Measurements from ENCODE around the gene COASY. TPM values are rescaled to one million over a fixed set of nuclear protein-coding genes. Genes with fewer than 3 reads are reported as not detected.

Gene COASY
- total RNA-seq, 2 experiments from 2014 or later = 59.5 to 60.9 TPM

DNA sequence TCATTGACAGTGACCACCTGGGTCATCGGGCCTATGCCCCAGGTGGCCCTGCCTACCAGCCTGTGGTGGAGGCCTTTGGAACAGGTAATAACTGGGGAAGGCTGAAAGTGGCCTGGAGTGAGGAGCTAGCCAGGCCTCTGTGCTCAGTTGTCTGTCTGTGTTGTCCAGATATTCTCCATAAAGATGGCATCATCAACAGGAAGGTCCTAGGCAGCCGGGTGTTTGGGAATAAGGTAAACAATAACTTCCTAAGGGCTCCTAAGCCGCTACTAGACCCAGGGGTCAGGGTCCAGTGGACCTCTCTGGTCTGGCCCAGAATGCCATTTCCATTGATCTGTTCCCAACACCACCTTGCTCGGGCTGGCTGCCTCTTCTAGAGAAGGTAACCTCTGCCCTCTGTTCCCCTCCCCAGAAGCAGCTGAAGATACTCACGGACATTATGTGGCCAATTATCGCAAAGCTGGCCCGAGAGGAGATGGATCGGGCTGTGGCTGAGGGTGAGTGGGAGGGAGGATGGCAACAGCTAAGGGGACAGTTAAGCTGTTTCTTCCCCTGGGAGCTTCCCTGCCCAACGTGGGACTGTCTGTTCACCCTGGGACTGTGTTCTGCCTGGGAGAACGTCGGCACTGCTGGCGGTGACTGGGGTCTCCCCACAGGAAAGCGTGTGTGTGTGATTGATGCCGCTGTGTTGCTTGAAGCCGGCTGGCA, 3.0 kb downstream of the COASY start:
- Mint-ChIP-seq H3K9me3 (no peaks in the 10 kb centered on the region), H3K27ac (peak overlapping the region; percentile 30), H3K4me3 (peak overlapping the region; percentile 26), H3K36me3 (ENCODE audit: low read depth) (peaks cover 46% of the 10 kb centered on the region), H3K27me3 (no peaks in the 10 kb centered on the region), H3K4me1 (ENCODE audit: low read depth) (peaks cover 52% of the 10 kb centered on the region)
- DNase-seq (no peak), ATAC-seq (no peak)
- intact Hi-C loops (cut with micrococcal nuclease) = no loop called here
- ChIA-PET POLR2A (interaction anchor here (1.0 to 7.8 kb wide), 3 partner anchors 11 to 212 kb away, joined by 3 to 61 read pairs (median 4); partner anchors contain the start of gene PSMC3IP), CTCF (interaction anchor here (1.0 to 7.5 kb wide), 3 partner anchors 10 to 18 kb away, joined by 3 to 70 read pairs (median 3); partner anchors contain the start of gene PSMC3IP)
- TF ChIP-seq, protein P1, sequence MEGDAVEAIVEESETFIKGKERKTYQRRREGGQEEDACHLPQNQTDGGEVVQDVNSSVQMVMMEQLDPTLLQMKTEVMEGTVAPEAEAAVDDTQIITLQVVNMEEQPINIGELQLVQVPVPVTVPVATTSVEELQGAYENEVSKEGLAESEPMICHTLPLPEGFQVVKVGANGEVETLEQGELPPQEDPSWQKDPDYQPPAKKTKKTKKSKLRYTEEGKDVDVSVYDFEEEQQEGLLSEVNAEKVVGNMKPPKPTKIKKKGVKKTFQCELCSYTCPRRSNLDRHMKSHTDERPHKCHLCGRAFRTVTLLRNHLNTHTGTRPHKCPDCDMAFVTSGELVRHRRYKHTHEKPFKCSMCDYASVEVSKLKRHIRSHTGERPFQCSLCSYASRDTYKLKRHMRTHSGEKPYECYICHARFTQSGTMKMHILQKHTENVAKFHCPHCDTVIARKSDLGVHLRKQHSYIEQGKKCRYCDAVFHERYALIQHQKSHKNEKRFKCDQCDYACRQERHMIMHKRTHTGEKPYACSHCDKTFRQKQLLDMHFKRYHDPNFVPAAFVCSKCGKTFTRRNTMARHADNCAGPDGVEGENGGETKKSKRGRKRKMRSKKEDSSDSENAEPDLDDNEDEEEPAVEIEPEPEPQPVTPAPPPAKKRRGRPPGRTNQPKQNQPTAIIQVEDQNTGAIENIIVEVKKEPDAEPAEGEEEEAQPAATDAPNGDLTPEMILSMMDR (IDR thresholded peaks at IDR 0.05) = no peak

DNA sequence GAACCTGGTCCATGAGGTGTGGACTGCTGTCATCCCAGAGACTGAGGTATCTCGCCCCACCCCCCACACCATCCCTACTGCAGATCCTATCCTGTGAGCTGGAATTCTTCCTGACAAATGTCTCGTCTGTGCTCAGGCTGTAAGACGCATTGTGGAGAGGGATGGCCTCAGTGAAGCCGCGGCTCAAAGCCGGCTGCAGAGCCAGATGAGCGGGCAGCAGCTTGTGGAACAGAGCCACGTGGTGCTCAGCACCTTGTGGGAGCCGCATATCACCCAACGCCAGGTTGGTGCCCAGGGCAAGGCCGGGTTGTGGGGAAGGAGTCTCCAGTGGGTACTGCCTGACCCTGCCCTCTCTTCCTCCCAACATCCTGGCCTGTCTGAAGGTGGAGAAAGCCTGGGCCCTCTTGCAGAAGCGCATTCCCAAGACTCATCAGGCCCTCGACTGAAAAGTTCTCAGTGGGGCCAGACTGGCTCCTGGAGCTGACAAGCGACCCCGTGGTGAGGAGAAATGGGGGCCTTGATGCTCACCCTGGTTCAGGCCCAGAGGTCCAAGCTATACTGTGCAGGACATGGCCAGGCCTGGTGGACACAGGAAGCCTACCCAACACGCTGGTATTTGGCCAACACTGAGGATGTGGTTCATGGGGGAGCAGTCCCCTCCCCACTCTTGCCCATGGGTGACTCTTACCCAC, 3.7 kb downstream of the COASY start:
- peaks cover 50% of the 10 kb centered on the region for H3K36me3 Mint-ChIP-seq (ENCODE audit: low read depth)
- peak overlapping the region; percentile 96 for H3K4me3 Mint-ChIP-seq
- peak overlapping the region; percentile 30 for H3K27ac Mint-ChIP-seq
- TF ChIP-seq, protein P1 (IDR thresholded peaks at IDR 0.05) = no peak
- ChIA-PET CTCF (interaction anchor here (0.7 to 7.5 kb wide), 4 partner anchors 11 to 198 kb away, joined by 3 to 70 read pairs (median 4); partner anchors contain the start of gene PSMC3IP), POLR2A (interaction anchor here (1.0 to 7.8 kb wide), 4 partner anchors 11 to 211 kb away, joined by 3 to 61 read pairs (median 4); partner anchors contain the start of gene PSMC3IP)
- no peaks in the 10 kb centered on the region for H3K27me3 Mint-ChIP-seq
- DNase-seq = no peak
- H3K4me1 Mint-ChIP-seq (ENCODE audit: low read depth) = peaks cover 54% of the 10 kb centered on the region
- intact Hi-C loops (cut with micrococcal nuclease) = no loop called here
- no peaks in the 10 kb centered on the region for H3K9me3 Mint-ChIP-seq
- no peak for ATAC-seq

DNA sequence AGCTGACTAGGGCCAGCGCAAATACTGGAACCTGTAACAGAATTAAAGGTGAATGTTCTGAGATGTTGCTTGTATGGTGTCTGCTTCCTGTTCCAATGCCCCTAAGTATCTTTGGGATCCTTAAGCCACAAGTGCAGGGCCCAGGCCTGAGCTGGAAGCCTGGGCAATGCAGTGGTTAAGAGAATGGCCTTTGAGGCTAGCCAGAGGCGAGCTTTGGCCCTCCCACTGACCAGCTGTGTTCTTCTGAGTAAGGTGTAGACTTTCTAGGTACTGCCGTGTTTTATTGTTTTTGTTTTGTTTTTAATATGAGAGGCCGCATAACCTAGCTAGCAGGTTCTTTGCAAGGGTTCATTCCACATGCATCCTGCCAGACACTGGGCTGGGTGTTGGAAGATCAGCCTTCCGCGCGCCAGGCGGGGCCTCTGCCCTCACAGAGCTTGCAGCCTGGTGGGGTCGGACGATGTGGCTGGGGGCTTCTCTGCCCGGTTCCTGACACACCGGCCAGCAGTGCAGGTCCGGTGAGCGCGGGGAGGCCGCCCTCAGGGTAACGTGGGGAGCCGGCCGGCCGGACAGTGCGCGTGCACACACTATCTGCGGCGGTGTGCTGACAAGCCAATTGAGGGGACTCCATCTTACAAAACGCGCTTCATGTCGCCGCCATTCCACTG, 4.4 kb downstream of the COASY start:
- H3K4me1 Mint-ChIP-seq (ENCODE audit: low read depth) = peaks cover 54% of the 10 kb centered on the region
- peak overlapping the region; percentile 93 for H3K27ac Mint-ChIP-seq
- H3K9me3 Mint-ChIP-seq = no peaks in the 10 kb centered on the region
- intact Hi-C loops (cut with micrococcal nuclease) = no loop called here
- POLR2A ChIA-PET = interaction anchor here (1.1 to 7.8 kb wide), 3 partner anchors 11 to 177 kb away, joined by 3 to 61 read pairs (median 4); partner anchors contain the start of gene PSMC3IP
- peak overlapping the region; percentile 96 for H3K4me3 Mint-ChIP-seq
- TF ChIP-seq, protein P1 (IDR thresholded peaks at IDR 0.05) = no peak
- CTCF ChIA-PET = interaction anchor here (0.7 to 7.5 kb wide), 4 partner anchors 11 to 197 kb away, joined by 3 to 70 read pairs (median 4); partner anchors contain the start of gene PSMC3IP
- no peak for ATAC-seq
- peaks cover 54% of the 10 kb centered on the region for H3K36me3 Mint-ChIP-seq (ENCODE audit: low read depth)
- DNase-seq = no peak
- no peaks in the 10 kb centered on the region for H3K27me3 Mint-ChIP-seq

DNA sequence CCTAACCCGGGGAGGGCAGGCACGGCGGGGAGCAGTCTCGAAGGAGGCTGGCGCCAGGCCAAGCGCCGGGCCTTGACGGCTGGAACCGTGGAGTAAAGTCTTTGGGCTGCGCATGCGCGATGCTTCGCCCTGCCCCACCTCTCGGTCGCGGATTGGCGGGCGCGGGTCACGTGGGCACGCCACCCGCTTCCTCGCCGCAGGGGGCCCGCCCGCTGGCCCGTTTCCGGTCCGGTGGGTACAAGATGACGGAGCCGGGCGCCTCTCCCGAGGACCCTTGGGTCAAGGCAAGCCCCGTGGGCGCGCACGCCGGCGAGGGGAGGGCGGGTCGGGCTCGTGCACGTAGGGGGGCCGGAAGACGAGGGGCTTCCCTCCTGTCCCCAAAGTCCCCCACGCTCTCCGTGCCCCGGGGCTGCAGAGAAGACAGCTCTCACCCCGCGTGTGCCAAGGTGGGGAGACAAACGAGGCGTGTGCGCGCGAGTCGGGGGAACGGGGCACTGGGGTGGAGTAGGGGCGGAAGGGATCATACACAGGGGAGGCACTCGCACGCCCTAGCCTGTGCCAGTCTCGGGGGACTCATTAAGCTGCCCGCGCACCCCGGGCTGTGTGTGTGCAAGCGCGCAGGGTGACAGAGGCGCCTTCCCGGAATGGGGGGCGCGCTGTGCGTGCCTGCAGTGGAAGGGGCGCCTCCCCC, 5.1 kb downstream of the COASY start, which contains the start of gene MLX:
Gene MLX, plus strand, starts transcription at position 218 of the 691 bp plus-strand sequence. Its CDS starts 25 bp downstream, at position 243.
- ATAC-seq (peak; percentile 72), DNase-seq (peak; percentile 93)
- Mint-ChIP-seq H3K9me3 (no peaks in the 10 kb centered on the region), H3K27ac (peak within 1 kb of the TSS; percentile 93), H3K36me3 (ENCODE audit: low read depth) (peaks cover 59% of the 10 kb centered on the region), H3K4me1 (ENCODE audit: low read depth) (peaks cover 52% of the 10 kb centered on the region), H3K27me3 (no peaks in the 10 kb centered on the region), H3K4me3 (peak within 1 kb of the TSS; percentile 96)
- TF ChIP-seq, protein P1 (IDR thresholded peaks at IDR 0.05) = no peak
- ChIA-PET CTCF (interaction anchor here (1.6 to 7.5 kb wide), 3 partner anchors 10 to 197 kb away, joined by 4 to 70 read pairs (median 8); partner anchors contain the start of gene PSMC3IP), POLR2A (interaction anchor here (0.6 to 7.8 kb wide), 7 partner anchors 8 to 376 kb away, joined by 3 to 61 read pairs (median 4); partner anchors contain the start of gene PSMC3IP)
- intact Hi-C loops (cut with micrococcal nuclease) = no loop called here
